H54 (cell line): ENCODE results near the gene NHSL2.

ENCODE experiments used
- DNase-seq: peaks from one replicate; pipeline ENCODE4 v3.0.0; 2011; ENCODE audit warnings: low spot score, mixed read lengths; ENCODE audit not compliant: insufficient read length
- FAIRE-seq: peaks from 3 replicates; lab custom pipeline; 2011; peaks lifted over from hg19 to GRCh38; lab: Jason Lieb, UNC
- POLR2A ChIP-seq: IDR thresholded peaks from 2 replicates; pipeline ENCODE4 v1.6.1; 2011; ENCODE audit warnings: low read depth, mild to moderate bottlenecking, low read length

The NHSL2 gene

DNA sequence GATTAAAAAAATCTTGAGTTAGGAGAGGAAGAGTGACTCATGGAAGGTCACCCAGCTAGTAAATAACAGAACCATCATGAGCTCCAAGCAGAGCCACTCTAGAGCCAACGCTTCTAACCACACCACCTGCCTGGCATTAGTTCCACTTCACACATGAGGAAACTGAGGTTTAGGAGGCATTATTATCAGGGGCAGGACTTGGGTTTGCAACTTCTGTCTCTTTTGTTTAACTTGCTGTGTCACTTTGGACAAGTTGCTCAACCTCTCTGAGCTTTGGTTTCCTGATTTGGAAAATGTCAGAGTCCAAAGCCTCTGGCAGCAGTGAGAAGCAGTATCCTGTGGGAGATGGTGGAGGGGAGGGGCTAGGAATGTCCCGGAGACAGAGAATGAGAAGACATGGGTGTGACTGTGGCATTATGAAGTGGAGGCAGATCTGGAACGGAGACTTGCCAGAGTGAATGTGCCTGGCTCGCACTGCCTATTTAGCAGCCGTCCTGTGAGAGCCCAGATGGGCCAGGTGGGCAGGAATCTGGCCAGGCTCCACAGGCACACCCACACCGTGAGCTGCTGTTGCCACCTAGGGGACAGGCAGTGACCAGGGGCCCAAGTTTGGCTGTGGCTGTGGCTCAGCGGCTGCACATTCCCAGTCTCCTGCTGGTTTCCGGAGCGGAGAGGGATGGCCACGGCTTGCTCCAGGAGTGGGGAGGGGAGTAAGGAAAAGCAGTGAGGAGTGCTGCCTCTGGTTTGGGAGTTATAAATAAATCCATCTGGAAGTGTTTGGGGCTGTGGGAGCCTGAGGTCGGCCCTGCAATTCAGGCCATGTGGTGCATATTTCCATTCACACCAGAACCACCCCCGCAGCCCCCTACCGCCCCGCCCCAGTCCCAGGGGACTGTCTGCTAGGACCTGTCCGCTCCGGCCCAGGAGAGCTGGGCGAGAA lies 93.4 kb downstream of the NHSL2 start:
- TF ChIP-seq POLR2A: no peak
- no peak for DNase-seq
- no peak for FAIRE-seq

- TF ChIP-seq POLR2A: no peak
- FAIRE-seq: no peak
- DNase-seq: no peak
These were observed 94.4 kb downstream of the NHSL2 start for GRCh38 chrX:72005046-72005445.

- FAIRE-seq: no peak
- no peak for DNase-seq
- TF ChIP-seq POLR2A: no peak
These were observed 95.8 kb downstream of the NHSL2 start for GRCh38 chrX:72006461-72006860.

DNA sequence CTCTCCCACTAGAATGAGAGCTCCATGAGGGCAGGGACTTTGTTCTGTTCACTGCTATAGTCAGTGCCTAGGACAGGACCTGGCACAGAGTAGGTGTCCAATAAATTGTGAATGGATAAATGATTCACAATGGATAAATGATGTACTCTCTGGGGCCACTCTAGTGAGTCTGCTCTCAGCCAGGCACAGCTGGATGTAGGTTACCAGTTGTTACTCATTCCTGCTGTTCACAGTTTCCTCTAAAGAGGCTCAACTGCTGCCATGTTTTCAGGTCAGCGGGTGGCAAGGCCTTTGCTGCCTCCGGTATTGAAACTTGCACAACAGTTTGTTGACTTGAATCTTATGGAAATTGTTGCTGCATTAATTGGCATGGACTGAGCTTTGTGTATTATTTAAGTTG lies 99.1 kb downstream of the NHSL2 start:
- no peak for TF ChIP-seq POLR2A
- no peak for FAIRE-seq
- no peak for DNase-seq

- DNase-seq (no peak), FAIRE-seq (no peak)
- no peak for TF ChIP-seq POLR2A
These were observed 101.1 kb downstream of the NHSL2 start for GRCh38 chrX:72011734-72012133.

GRCh38 chrX:72015383-72015782 lies 104.7 kb downstream of the NHSL2 start:
- no peak for TF ChIP-seq POLR2A
- DNase-seq: no peak
- no peak for FAIRE-seq

DNA sequence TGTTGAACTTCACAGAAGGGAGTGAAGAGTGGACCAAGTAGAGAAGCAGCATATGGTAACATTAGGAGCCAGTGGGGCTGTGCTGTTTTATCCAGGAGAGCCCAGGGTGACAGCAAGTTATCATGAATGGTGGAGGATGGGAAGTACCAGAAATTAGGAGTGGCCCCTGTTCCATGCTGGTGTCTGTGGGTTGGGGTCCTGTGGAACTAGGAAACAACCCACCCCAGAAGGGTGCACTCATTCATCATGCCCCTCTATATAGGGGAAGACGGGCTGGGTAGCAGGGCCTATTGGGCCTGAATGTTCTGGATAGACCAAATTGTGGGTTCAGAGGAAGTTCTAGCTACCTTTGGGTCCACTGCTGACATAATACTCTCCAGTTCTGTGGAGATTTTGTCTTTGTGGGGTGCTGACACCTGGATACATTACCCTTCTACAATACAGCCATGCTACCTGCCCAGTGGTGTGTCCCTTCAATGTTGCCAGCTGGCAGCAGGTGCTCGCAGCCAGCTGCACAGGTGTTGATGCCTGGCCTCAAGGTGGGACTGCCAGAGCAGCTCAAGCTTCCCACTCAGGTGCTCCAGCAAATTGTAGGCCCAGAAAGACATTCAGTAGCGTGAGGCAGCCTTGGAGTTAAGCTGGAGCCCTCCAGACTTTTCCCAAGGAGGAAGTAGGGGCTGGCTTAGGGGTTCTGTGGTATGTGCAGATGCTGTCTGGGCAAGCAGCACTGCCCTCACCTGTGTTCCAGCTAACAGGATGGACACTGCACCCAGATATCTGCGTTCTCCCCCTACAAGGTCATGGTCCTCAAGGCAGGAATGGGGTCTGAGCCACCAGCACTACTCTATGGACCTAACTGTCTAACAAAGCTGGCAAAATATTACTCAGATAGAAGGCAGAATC lies 106.5 kb downstream of the NHSL2 start:
- no peak for TF ChIP-seq POLR2A
- FAIRE-seq (no peak), DNase-seq (no peak)

GRCh38 chrX:72018277-72019112 lies 107.8 kb downstream of the NHSL2 start:
- DNase-seq (peak; percentile 85), FAIRE-seq (no peak)

GRCh38 chrX:72019487-72019886 lies 108.8 kb downstream of the NHSL2 start:
- no peak for DNase-seq
- no peak for TF ChIP-seq POLR2A
- FAIRE-seq: no peak

More at GRCh38 chrX:72018277-72019112, 107.8 kb downstream of the NHSL2 start:
- TF ChIP-seq POLR2A: no peak

DNA sequence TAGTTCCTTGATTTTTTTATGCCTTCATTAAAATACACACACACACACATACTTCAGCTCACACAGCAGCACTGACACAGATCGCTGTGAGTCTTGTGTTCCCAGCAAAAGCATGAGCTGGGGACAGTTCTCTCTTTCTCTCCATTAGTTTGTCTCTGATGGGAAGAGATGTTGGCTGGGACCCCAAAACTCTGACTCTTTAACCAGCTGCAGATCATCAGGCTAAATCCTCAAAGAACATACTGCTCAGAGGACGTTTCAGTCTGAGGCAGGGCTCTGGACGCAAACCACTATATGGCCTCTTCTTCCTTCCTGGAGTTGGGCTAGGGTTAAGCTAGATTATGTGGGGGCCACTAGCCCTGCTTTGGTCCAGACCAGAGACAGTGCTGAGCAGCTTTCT lies 109.6 kb downstream of the NHSL2 start:
- no peak for TF ChIP-seq POLR2A
- FAIRE-seq: no peak
- DNase-seq: no peak

DNA sequence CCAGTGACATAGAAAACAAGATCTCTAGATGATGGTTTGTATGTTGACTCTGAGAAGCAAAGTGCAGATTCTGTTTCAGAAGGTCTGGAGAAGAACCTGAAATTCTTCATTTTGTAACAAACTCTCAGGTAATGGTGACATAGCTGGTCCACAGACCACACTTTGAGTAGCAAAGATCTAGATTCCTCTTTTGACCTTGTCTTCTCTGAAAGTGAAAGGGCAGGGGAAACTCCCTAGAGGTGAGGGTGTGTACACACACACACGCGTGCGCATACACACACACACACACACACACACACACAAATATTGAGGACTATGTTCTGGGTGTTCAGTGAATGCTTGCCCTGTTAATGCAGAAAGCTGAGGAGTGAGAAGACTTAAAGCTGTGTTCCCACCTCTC lies 110.1 kb downstream of the NHSL2 start:
- no peak for FAIRE-seq
- no peak for TF ChIP-seq POLR2A
- DNase-seq: no peak

GRCh38 chrX:72021975-72022374 lies 111.3 kb downstream of the NHSL2 start:
- no peak for FAIRE-seq
- no peak for TF ChIP-seq POLR2A
- DNase-seq: no peak

- TF ChIP-seq POLR2A: no peak
- FAIRE-seq (no peak), DNase-seq (no peak)
These were observed 112.4 kb downstream of the NHSL2 start for GRCh38 chrX:72023071-72023470.
